Neural progenitor cell (in vitro differentiated cells): ENCODE measurements around the gene DCUN1D4. TPM values are rescaled to one million over a fixed set of nuclear protein-coding genes. Genes with fewer than 3 reads are reported as not detected.

Source experiments
- DNase-seq: peaks from one replicate; pipeline ENCODE4 v3.0.0-alpha.2; 2016; ENCODE audit warnings: low spot score
- H2AFZ ChIP-seq: fragments of 200-600 bp; sonication (generic); replicated peaks from 2 replicates; pipeline ENCODE4 v1.6.1; 2016; ENCODE audit warnings: antibody characterized with exemption
- H3F3A ChIP-seq: fragments of 200-600 bp; sonication (generic); 2 replicates; pipeline ENCODE4 v1.6.1; 2016; ENCODE audit warnings: antibody characterized with exemption, low read depth
- H3K27ac ChIP-seq: fragments of 200-600 bp; sonication (generic); 2 replicates; pipeline ENCODE4 v1.5.1; 2016; ENCODE audit warnings: mild to moderate bottlenecking
- H3K27me3 ChIP-seq: fragments of 200-600 bp; sonication (generic); 2 replicates; pipeline ENCODE4 v1.6.1; 2016; ENCODE audit warnings: mild to moderate bottlenecking, moderate library complexity
- H3K36me3 ChIP-seq: fragments of 200-600 bp; sonication (generic); 2 replicates; pipeline ENCODE4 v1.5.1; 2016
- H3K4me1 ChIP-seq: fragments of 200-600 bp; sonication (generic); 2 replicates; pipeline ENCODE4 v1.6.1; 2016; ENCODE audit warnings: mixed run types
- H3K4me2 ChIP-seq: fragments of 200-600 bp; sonication (generic); 2 replicates; pipeline ENCODE4 v1.6.1; 2016
- H3K4me3 ChIP-seq: fragments of 200-600 bp; sonication (generic); 2 replicates; pipeline ENCODE4 v1.5.1; 2016
- H3K79me2 ChIP-seq: fragments of 200-600 bp; sonication (generic); 2 replicates; pipeline ENCODE4 v1.6.1; 2016; ENCODE audit warnings: low read depth
- H3K9ac ChIP-seq: fragments of 200-600 bp; sonication (generic); 2 replicates; pipeline ENCODE4 v1.6.1; 2016
- H3K9me3 ChIP-seq: fragments of 200-600 bp; sonication (generic); 2 replicates; pipeline ENCODE4 v1.5.1; 2016; ENCODE audit warnings: low read depth
- H4K20me1 ChIP-seq: fragments of 200-600 bp; sonication (generic); 2 replicates; pipeline ENCODE4 v1.6.1; 2016; ENCODE audit warnings: low read depth
- H3K27ac Mint-ChIP-seq: 3 replicates; pipeline ENCODE4 v1.8.0; 2021; ENCODE audit warnings: mixed read lengths
- H3K27me3 Mint-ChIP-seq: 2 replicates; pipeline ENCODE4 v1.8.0; 2022; ENCODE audit warnings: low read depth, mild to moderate bottlenecking, inconsistent platforms, moderate library complexity, mixed read lengths; ENCODE audit not compliant: insufficient read depth
- H3K36me3 Mint-ChIP-seq: 3 replicates; pipeline ENCODE4 v1.8.0; 2021; ENCODE audit warnings: mixed read lengths
- H3K4me1 Mint-ChIP-seq: 3 replicates; pipeline ENCODE4 v1.8.0; 2021; ENCODE audit warnings: mixed read lengths
- H3K4me3 Mint-ChIP-seq: 3 replicates; pipeline ENCODE4 v1.8.0; 2021; ENCODE audit warnings: mild to moderate bottlenecking, moderate library complexity, mixed read lengths
- H3K9me3 Mint-ChIP-seq: 3 replicates; pipeline ENCODE4 v1.8.0; 2020; ENCODE audit warnings: mixed read lengths
- EZH2 ChIP-seq: fragments of 200-600 bp; sonication (generic); IDR thresholded peaks from 2 replicates; pipeline ENCODE4 v1.6.1; 2017; ENCODE audit warnings: antibody characterized with exemption, mild to moderate bottlenecking, moderate library complexity
- EZH2phosphoT487 ChIP-seq: fragments of 200-600 bp; sonication (generic); IDR thresholded peaks from 2 replicates; pipeline ENCODE4 v1.6.1; 2017; ENCODE audit warnings: antibody characterized with exemption
- total RNA-seq: library from RNA; depleted of rRNA; stranded (reverse); fragments of >200 nt; gene quantifications from 2 replicates; pipeline ENCODE4 v1.2.3, GENCODE V29; 2015; ENCODE audit warnings: low replicate concordance
- TF ChIP-seq, protein P1 (sequence below): fragments of 200-600 bp; sonication (generic); IDR thresholded peaks from 2 replicates; pipeline ENCODE4 v1.5.1; 2017; ENCODE audit warnings: antibody characterized with exemption, mild to moderate bottlenecking

DCUN1D4 gene
- total RNA-seq, 1 donor from 2014 or later = 180 TPM

DNA sequence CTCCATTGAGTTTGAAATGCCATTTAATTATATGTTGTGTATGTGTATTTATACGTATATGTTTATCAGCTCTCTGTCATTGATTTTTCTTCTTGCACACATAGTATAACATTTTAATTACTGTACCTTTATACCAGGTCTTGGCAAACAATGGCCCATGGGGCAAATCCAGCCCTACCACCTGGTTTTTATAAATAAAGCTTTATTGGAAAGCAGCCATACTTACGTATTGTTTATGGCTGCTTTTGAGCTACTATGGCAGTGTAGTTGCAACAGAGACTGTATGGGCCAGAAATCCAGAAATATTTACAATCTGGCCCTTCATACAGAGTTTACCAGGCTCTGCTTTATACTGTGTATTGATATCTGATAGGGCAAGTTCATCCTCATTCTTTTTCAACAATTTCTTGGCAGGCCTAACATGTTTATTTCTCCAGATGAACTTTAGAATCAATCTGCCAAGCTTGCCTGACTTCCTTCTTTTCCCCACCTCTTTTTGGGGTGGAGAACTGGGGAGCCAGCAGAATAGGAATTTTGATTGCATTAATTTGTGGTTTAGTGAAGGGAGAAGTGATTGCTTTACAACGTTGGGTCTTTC, 15.8 kb downstream of the DCUN1D4 start:
- peaks cover 70% of the 10 kb centered on the region for H3K4me1 ChIP-seq
- H3K9ac ChIP-seq = no peak overlapping the region
- H3K79me2 ChIP-seq = peaks cover 100% of the 10 kb centered on the region
- H3K4me2 ChIP-seq = no peak overlapping the region
- TF ChIP-seq, protein P1, sequence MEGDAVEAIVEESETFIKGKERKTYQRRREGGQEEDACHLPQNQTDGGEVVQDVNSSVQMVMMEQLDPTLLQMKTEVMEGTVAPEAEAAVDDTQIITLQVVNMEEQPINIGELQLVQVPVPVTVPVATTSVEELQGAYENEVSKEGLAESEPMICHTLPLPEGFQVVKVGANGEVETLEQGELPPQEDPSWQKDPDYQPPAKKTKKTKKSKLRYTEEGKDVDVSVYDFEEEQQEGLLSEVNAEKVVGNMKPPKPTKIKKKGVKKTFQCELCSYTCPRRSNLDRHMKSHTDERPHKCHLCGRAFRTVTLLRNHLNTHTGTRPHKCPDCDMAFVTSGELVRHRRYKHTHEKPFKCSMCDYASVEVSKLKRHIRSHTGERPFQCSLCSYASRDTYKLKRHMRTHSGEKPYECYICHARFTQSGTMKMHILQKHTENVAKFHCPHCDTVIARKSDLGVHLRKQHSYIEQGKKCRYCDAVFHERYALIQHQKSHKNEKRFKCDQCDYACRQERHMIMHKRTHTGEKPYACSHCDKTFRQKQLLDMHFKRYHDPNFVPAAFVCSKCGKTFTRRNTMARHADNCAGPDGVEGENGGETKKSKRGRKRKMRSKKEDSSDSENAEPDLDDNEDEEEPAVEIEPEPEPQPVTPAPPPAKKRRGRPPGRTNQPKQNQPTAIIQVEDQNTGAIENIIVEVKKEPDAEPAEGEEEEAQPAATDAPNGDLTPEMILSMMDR = no peak
- no peak for TF ChIP-seq EZH2phosphoT487
- TF ChIP-seq EZH2 = no peak
- H3K36me3 Mint-ChIP-seq = peaks cover 17% of the 10 kb centered on the region
- H2AFZ ChIP-seq = no peak overlapping the region
- peaks cover 5% of the 10 kb centered on the region for H3F3A ChIP-seq
- H3K9me3 Mint-ChIP-seq = no peaks in the 10 kb centered on the region
- H3K4me3 Mint-ChIP-seq = no peak overlapping the region
- no peaks in the 10 kb centered on the region for H3K9me3 ChIP-seq
- peaks cover 14% of the 10 kb centered on the region for H3K4me1 Mint-ChIP-seq
- H3K4me3 ChIP-seq = no peak overlapping the region
- no peak overlapping the region for H3K27ac Mint-ChIP-seq
- no peaks in the 10 kb centered on the region for H3K27me3 ChIP-seq
- H4K20me1 ChIP-seq = peaks cover 90% of the 10 kb centered on the region
- peaks cover 7% of the 10 kb centered on the region for H3K36me3 ChIP-seq
- H3K27ac ChIP-seq = peak overlapping the region; percentile 2
- H3K27me3 Mint-ChIP-seq = no peaks in the 10 kb centered on the region
- DNase-seq = no peak

DNA sequence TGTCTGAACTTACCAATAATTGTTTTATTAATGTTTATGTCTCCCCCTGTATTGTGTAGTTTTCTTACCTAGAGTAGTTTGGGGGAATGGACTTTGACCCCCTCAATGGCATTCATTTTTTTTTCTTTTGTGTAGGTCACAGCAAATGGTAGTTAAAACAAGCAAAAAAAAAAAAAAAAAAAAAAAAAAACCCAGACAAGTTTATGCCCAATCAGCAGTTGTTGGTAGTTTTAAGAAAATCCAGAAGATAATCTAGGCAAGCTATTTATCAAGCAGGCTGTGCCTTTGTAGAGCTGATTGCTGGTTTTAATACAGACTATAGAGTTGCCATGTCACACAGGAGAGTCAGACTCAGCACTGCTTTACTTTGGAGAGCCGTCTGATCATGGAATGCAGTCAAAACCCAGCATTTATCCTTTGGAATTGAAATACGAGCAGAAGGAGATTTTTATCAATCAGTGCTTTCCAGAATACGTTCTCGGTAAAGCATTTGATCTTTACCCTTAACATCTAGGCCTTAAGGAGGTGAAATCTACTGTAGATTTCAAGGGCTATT, 16.6 kb downstream of the DCUN1D4 start:
- Histone ChIP-seq H3F3A (peaks cover 5% of the 10 kb centered on the region), H4K20me1 (peaks cover 88% of the 10 kb centered on the region), H3K4me3 (no peak overlapping the region), H3K27ac (peak overlapping the region; percentile 4), H3K27me3 (no peaks in the 10 kb centered on the region), H3K9ac (no peak overlapping the region), H3K9me3 (no peaks in the 10 kb centered on the region), H3K36me3 (peaks cover 14% of the 10 kb centered on the region), H3K79me2 (peaks cover 100% of the 10 kb centered on the region), H3K4me1 (peaks cover 72% of the 10 kb centered on the region), H2AFZ (no peak overlapping the region), H3K4me2 (no peak overlapping the region)
- no peak for DNase-seq
- H3K27ac Mint-ChIP-seq = no peak overlapping the region
- peaks cover 14% of the 10 kb centered on the region for H3K4me1 Mint-ChIP-seq
- H3K4me3 Mint-ChIP-seq = no peak overlapping the region
- H3K9me3 Mint-ChIP-seq = no peaks in the 10 kb centered on the region
- TF ChIP-seq EZH2 (no peak), EZH2phosphoT487 (no peak)
- TF ChIP-seq, protein P1 = no peak
- H3K36me3 Mint-ChIP-seq = peaks cover 17% of the 10 kb centered on the region
- no peaks in the 10 kb centered on the region for H3K27me3 Mint-ChIP-seq

DNA sequence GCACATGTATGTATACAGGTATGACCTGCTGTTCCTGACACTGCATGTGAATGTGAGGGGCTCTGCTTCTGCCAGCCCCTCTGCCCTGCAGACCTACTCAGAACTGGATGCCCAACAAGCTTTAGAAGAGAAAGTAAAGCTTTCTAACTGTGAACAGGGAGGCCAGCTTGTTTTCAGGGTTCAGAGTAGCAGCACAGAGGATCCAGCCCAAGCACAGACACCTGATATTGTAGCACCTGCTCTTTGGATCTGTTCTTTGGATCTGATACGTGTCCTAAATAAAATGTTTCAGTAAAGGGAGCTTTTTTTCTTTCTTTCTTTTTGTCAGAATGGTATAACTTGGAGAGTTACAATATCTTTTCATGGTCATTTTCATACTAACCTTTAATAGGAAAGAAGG, 19.2 kb downstream of the DCUN1D4 start:
- Histone ChIP-seq H3F3A (peaks cover 5% of the 10 kb centered on the region), H3K27ac (peak overlapping the region; percentile 70), H3K4me1 (peaks cover 49% of the 10 kb centered on the region), H3K9me3 (no peaks in the 10 kb centered on the region), H3K27me3 (no peaks in the 10 kb centered on the region), H3K79me2 (peaks cover 97% of the 10 kb centered on the region), H3K9ac (no peak overlapping the region), H2AFZ (no peak overlapping the region), H4K20me1 (peaks cover 75% of the 10 kb centered on the region), H3K4me2 (no peak overlapping the region), H3K4me3 (no peak overlapping the region), H3K36me3 (peaks cover 14% of the 10 kb centered on the region)
- Mint-ChIP-seq H3K27ac (no peak overlapping the region), H3K9me3 (no peaks in the 10 kb centered on the region), H3K36me3 (peaks cover 22% of the 10 kb centered on the region), H3K4me3 (no peak overlapping the region), H3K27me3 (no peaks in the 10 kb centered on the region), H3K4me1 (peaks cover 14% of the 10 kb centered on the region)
- no peak for DNase-seq
- TF ChIP-seq, protein P1 = no peak
- TF ChIP-seq EZH2phosphoT487 (no peak), EZH2 (no peak)
